GM18520 (cell line): Measurements from ENCODE around the gene NAA16.
"Not testable (repeated sequence)": the region's sequence is repeated elsewhere in the genome, so short reads cannot be mapped to it uniquely, and the experiment has no call there.

Experiments
- ATAC-seq: cut with Tn5 transposase; IDR thresholded peaks from one replicate; pipeline ENCODE4 v1.9.1; 2021; ENCODE audit not compliant: unreplicated experiment

Gene NAA16

DNA sequence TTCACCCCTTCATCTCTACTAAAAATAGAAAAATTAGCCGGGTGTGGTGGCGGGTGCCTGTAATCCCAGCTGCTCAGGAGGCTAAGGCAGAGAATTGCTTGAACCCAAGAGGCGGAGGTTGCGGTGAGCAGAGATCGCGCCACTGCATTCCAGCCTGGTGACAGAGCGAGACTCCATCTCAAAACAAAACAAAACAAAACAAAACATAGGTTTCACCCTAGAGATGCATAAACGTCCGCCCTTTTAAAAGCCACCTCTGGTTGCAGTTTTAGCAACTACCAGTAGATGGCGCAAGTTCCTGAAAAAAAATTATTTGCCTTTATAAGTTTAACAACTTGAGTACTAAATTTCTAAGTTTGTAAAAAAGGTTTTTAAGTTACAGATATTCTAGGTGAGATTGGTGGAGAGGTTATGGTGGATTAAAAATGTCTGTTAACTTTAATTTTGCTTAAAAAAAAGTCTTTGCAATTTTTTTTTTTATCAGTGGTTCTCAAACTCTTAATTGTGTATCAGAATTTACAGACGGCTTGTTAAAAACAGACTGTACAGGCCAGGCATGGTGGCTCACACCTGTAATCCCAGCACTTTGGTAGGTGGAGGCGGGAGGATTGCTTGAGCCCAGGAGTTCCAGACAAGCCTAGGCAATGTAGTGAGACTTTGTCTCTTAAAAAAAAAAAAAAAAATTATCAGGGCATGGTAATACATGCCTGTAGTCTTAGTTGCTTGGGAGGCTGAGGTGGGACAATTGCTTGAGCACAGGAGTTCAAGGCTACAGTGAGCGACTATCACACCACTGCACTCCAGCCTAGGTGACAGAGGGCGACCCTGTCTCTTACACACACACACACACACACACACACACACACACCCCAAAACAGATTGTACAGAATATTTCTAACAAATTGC lies 42.1 kb downstream of the NAA16 start:
- ATAC-seq = no peak

DNA sequence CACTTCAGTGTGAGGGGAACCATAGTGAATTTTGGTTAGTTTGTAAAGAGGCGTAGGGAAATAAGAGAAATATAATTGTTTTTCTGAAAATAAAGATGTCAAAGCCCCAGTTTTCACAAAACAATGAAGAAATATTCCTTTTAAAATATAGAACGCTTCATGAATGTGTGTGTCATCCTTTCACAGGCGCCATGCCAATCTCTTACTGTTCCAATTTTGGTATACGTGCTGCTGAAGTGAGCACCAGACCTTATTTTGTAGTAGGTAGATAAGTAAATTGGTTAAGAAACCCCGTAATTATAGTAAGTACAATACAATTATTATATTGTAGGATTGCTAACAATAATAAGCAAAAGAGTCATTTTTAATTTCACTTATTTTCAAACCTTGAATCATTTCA lies 43.3 kb downstream of the NAA16 start:
- no peak for ATAC-seq

DNA sequence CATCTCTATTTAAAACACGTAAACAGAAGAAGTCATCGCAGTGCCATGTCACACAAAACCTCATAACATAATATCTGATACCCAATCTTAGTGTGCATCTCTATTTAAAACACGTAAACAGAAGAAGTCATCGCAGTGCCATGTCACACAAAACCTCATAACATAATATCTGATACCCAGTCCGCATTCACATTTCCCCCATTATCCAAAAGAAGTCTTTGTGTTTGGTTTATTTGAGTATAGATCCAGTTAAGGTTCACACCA lies 45.2 kb downstream of the NAA16 start:
- not testable (repeated sequence) for ATAC-seq

DNA sequence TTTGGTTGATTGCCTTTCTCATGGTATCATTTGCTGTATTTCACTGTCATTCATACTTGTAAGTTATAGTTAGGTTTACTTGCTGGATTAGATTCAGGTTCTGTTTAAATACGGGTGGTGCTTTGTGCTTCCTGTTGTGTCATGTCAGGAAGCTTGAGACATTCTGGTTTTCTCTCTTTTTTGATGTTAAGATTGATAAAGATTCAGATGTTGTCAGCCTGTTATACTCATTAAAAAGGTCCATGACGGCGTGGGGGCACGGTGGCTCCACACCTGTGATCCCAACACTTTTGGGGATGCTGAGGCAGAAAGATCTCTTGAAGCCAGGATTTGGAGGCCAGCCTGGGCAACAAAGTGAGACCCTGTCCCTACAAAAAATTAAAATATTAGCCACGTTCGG lies 45.7 kb downstream of the NAA16 start:
- no peak for ATAC-seq

DNA sequence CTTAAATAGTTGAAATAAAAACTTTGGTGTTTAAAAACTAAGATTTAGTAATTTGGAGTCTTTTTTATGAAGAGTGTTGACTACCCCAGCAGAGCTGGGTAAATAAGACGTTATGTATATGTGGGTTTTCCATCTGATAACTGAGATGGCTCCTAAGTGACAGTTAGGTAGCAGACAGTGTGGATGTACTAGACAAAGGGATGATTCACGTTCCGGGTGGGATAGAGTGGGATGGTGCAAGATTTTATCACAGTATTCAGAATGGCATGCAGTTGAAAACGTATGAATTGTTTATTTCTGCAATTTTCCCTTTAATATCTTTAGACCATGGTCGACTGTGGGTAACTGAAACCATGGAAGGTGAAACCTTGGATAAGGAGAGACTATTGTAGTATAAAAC lies 50.4 kb downstream of the NAA16 start:
- no peak for ATAC-seq

DNA sequence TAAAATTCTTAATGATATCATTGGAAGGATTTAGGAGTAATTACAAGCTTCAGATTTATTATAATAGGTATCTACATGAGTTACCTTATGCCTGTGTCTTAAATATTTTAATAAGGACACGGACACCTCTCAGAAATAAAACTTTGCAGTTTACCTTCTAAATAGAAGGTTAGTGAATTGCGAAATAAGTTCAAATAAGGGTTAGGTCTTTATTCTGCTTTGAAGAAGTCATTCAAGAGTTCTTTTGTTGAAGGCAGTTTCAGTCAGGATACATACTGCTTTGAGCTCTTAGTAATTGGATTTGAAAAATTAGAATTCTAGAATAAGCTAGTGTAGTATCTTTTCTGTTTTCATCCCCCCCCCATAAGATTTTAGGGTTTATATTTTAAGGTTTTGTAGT lies 53.0 kb downstream of the NAA16 start:
- ATAC-seq = no peak

DNA sequence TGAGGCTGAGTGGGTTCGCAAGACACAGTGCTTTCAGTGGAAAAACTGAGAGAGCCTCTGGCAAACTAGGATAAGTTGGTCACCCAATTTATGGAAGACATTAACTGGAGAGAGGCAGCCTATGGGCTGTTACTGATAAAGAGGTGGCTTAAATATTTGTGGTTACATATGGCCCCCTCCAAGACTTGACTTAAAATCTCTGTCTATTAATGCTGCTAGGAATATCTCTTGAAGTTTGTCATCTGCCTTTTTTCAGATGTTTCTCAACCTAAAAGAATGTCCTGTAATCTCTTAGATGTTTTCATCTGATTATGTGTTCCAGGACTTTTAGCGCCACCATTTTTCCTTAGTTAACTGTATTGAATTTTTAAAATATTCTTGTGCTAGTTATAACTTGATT lies 54.6 kb downstream of the NAA16 start:
- no peak for ATAC-seq

DNA sequence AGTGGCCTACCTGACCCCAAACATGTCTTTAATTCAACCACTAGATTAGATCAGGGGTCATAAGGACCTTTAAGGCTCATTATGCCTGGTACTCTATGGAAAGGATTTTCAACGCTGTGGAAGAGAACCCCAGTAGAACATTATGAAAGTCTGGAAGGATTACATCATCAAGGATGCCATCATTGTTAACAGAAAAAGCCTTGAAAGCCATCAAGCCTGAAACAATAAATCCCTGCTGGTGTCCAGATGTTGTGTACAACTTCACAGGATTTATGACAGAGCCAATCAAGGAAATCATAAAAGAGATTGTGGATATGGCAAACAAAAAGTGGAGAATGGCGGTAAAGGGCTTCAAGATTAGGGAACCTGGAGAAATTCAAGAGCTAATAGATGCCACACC lies 59.7 kb downstream of the NAA16 start:
- ATAC-seq = no peak

DNA sequence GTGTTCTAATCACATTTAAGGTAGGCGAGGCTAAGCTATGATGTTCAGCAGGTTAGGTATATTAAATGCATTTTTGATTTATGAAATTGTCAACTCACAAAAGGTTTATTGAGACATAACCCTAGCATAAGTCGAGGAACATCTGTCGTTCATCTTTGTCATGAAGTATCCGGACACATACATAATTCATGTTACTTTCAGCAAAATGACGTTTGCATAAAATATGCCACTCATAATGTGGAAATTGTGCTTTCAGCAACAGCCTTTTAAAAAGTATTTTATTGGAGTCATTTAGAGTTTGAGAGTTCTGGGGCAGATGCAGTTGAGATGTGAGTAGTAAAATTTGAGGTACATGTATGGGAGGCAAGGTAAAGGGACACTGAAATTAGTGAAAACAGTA lies 66.4 kb downstream of the NAA16 start:
- ATAC-seq = no peak

DNA sequence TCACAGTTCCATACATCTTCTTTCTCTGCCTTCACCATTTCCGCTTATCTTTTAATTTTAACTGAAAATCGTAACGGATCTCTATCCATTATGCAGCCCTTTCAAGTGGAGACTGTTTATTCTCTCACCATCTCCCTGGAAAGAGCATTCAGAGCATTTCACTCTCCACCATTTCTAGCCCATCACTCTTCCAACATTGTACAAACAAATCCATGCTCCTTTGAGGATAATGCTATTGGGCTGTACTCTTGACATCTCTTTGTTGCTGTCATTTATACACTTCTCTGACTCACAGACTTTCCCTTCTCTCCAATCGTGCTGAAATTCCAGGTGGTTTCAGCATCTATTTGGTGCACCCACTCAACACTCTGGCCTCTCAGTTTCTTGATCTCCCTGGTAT lies 71.4 kb downstream of the NAA16 start:
- ATAC-seq = no peak

DNA sequence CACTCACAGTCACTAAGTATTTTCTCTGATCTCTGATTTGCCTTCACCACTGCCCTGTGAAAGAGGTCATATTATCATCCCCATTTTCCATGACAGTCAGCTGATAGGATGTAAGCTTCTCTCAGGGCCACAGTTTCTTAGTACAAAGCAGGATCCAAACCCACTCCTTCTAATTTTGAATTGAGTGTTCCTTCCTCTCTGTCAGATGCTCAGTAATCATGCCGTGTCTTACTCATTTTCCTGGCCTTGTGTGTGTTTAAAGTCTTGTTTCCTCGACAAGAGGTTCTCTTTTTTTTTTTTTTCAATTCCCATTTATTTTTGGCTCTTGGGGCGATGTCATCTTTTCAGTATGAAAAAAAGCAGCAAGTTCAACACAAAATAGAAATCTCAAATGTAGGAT lies 72.3 kb downstream of the NAA16 start:
- ATAC-seq = no peak

DNA sequence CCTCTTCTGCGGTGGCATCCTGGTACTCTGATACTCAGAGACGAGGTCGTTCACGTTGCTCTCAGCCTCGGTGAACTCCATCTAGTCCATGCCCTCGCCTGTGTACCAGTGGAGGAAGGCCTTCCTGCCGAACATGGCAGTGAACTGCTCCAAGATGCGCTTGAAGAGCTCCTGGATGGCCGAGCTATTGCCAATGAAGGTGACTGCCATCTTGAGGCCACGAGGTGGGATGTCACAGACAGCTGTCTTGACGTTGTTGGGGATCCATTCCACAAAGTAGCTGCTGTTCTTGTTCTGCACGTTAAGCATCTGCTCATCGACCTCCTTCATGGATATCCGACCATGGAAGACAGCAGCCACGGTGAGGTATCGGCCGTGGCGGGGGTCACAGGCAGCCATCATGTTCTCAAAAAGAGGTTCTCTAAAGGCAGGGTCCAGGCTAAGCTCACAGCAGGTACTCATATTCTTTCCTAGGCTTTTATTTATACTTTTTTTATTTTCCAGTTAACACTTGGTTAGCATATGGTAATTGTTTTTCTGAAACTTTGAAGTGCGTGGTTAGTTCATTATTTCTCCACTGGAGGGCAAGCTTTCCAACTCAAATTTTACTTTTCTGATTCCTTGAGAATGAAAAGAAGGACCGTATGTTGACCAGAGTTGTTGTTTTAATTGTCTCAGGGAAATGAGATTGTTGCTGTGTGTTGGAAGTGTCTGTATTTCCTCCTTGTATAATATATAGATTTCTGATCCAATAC lies 73.9 kb downstream of the NAA16 start:
- no peak for ATAC-seq

DNA sequence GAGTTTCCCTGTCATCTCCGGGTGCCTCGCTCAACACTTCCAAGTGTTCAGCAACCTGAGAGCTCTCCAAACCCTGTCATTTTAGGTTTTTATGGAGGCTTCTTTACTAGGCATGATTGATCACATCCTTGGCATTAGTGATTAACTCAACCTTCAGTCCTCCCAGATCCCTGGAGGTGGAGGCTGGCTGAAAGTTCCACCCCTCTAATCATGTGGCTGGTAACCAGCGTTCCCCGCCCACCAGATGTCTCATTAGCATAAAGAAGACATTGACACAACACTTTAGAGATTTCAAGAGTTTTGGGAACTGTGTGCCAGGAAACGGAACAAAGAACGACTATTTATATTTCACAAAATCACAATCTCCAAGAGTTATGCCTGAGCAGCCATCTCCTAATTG lies 75.1 kb downstream of the NAA16 start:
- ATAC-seq = no peak

DNA sequence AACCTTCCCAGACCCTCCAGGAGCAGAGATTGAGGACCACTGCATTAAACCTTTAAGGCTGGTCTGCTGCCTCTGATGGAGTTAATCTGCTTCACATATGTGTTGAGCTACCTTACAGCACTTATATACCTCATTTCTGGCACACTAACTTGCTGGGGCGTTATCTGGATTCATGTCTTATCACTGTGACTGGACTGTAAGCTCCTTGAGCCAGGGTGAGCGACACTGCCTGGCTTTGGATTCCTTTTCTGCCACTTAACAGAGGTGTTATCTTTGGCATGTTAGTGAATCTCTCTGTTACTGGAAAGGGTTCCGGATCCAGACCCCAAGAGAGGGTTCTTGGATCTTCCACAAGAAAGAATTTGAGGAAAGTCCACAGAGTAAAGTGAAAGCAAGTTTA lies 76.5 kb downstream of the NAA16 start:
- ATAC-seq = no peak

DNA sequence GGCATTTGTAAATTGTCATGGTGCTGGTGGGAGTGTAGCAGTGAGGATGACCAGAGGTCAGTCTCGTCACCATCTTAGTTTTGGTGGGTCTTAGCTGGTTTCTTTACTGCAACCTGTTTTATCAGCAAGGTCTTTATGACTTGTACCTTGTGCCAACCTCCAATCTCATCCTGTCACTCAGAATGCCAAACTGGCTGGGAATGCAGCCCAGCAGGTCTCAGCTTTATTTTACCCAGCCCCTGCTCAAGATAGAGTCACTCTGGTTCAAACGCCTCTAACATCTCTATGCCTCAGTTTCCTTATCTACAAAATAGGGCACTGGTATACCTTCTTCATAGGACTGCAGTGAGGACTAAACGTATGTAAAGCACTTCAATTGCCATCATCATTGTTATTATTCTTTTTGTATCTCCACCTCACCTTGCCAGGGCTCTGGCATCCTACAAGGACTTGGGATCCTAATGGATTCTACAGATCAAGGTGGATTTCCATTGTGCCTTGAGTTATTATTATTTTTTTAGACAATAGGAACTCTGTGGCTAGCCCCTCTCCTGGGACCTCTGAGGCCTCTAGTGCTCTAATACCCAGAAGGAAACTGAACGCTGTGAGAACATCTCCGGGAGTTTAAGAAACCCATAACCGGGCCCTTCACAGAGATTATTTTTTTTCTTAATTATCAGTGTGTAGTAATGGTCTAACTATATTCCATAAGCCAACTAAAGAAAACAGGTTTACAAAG lies 77.2 kb downstream of the NAA16 start:
- ATAC-seq = no peak

DNA sequence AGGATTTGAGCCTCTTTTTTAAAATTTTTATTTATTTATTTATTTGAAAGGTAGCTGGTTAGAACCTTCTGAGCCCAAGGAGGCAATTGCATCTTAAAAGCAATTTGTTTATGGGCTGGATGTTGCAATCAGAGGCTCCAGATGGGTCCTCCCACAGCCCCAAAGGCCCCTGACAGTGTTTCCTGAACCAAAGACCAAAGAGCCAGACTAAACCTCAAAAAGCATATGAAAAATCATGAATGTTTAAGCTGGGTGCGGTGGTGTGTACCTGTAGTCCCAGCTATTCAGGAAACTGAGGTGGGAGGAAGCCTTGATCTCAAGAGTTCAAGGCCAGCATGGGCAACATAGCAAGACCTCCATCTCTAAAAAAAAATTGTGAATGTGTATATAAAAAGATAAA lies 78.5 kb downstream of the NAA16 start:
- no peak for ATAC-seq

DNA sequence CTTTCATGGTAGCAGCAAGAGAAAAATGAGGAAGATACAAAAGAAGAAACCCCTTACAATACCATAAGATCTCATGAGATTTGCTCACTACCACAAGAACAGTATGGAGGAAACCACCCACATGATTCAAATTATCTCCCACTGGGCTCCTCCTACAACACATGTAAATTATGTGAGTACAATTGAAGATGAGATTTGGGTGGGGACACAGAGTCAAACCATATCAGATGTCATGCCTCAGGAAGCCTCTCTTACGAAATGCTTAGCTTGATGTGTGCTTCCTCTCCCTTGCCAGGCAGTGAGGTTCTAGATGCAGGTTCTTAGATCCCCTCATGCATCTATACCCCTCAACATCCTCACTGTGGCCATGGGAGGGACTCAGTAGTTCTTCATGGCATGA lies 83.1 kb downstream of the NAA16 start:
- no peak for ATAC-seq

DNA sequence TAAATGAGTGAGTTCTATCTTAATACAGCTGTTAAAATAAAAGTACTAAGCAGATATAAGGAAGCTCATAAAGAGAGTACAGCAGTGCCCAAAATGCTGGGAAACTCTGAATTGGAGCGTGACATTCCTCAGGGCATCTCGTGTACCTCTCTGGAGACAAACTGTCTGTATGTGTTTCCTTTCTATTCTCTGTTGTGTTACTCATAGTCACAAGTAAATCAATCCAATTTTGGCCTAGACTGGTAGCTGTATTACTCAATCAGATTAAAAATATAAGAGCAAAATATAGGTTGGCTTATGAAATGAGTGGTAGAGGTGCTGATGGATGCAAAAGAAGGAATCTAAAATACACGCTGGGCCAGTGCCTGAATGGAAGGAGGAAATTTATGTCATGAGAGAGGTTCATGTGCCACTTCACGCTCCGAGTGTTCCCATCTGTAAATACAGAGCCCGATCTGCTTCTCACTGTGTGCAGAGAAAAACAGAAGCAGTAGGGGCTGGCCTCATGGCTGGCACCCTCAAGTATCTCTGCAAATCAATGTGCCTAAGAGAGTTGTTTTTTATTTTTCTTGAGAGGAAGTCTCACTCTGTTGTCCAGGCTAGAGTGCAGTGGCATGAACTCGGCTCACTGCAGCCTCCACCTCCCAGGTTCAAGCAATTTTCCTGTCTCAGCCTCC lies 87.6 kb downstream of the NAA16 start:
- ATAC-seq = no peak

DNA sequence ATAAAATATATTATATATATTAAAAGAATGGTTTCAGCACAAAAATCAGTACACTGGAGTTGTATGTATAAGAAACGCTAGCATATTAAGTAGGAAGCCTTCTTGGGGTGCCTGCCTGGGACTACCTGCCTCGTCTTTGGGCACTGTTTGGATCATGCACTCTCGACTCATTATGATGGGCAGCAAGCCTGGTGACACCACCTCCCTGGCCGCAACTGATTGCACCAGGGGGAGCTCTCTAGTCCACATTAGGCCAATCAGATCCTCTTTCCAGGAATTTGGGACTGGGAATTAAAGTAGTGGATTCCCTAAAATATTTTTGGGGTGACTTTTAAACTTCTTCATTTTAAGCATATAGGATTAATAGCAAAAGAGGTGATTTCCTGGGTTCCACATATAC lies 90.3 kb downstream of the NAA16 start:
- no peak for ATAC-seq

DNA sequence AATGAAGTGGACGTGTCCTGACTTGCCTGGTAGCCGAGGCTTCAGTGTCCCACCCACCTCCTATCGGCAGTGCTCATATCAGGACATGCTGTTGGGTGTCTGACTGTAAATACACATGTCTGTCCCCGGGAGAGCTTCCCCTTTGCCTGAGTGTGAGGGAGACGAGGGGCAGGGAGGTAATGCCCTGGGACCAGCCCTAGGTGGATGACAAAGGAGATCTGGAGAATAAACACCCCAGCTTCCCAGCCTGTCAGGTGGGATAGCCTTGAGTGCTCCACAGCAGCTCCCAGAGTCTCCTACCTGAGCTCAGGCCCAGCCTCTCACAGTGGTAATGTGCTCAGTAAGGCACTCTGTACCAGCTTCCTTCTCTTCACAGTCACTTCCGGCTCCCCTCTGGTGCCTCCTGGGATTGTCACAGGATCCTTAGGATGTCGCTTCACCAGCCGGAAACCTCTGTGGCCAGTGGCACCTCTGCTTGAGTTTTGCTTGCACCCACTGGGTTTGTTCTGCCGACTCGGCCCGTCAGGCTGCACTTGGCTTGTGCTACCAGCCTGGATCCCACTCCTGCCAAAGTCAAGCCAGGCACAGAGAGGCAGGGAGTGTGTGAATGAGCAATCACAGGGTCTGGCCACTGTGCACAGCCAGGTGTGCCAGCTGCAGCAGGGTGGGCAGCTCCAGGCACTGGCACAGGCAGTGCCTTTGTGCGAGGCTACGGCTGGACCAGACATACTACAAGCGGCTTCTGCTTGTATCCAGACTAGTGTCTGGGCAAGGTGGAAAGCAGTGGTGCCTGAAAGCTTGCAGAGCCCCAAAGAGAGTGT lies 91.8 kb downstream of the NAA16 start:
- no peak for ATAC-seq

DNA sequence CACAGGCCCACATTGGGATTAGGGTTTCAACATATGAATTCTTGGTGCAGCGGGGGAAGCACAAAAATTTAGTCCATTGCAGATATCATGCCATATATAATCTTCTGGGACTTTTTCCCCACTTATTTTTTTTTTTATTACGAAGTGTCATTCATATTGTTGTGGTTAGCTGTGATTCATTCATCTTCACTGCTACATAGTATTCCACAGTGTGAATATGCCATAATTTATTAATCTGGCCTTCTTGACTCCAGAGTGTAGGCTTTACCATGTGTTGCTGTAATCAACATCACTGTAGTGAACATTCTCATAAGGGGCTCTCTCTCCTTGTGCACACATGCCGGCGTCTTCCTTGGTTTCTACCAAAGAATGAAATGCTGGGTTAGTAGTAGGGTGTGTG lies 92.9 kb downstream of the NAA16 start:
- ATAC-seq = no peak
